Fibroblast of lung (primary cell): ENCODE data around the gene KCNT2. TPM values are rescaled to one million over a fixed set of nuclear protein-coding genes. Genes with fewer than 3 reads are reported as not detected.

ENCODE experiments used
- DNase-seq, 2 donors: peaks; one replicate each; pipeline versions ENCODE4 v3.0.0 to v3.0.0-alpha.2; 2010; ENCODE audit warnings: low read depth in 2 of 2
- H2AFZ ChIP-seq: 2 replicates; pipeline ENCODE4 v1.5.1; 2012; ENCODE audit warnings: low read length, control low read depth, inconsistent platforms
- H3K27ac ChIP-seq: 2 replicates; pipeline ENCODE4 v1.5.1; 2011; ENCODE audit warnings: low read length, control low read depth; ENCODE audit not compliant: insufficient read depth
- H3K27me3 ChIP-seq: 2 replicates; pipeline ENCODE4 v1.5.1; 2011; ENCODE audit warnings: mild to moderate bottlenecking, low read length; ENCODE audit not compliant: control insufficient read depth, insufficient read depth
- H3K36me3 ChIP-seq: 2 replicates; pipeline ENCODE4 v1.5.1; 2011; ENCODE audit warnings: low read length; ENCODE audit not compliant: control insufficient read depth, insufficient read depth
- H3K4me1 ChIP-seq: 2 replicates; pipeline ENCODE4 v1.5.1; 2011; ENCODE audit warnings: low read length; ENCODE audit not compliant: control insufficient read depth, insufficient read depth; ENCODE audit errors: extremely low read depth
- H3K4me2 ChIP-seq: 2 replicates; pipeline ENCODE4 v1.5.1; 2011; ENCODE audit warnings: low read length, control low read depth; ENCODE audit not compliant: insufficient read depth; ENCODE audit errors: extremely low read depth
- H3K4me3 ChIP-seq, 4 experiments: fragments of 200-600 bp in 1 of 4; sonication (generic) in 1 of 4; replicated peaks in 1 of 4; 2 replicates each; pipeline ENCODE4 v1.5.1; 2011 to 2016; ENCODE audit warnings: low read length in 4 of 4, low read depth in 3 of 4, mild to moderate bottlenecking in 3 of 4, control low read depth in 2 of 4, inconsistent platforms in 1 of 4, mixed read lengths in 1 of 4; ENCODE audit not compliant: insufficient read depth in 1 of 4; ENCODE audit errors: control extremely low read depth in 1 of 4
- H3K79me2 ChIP-seq: 2 replicates; pipeline ENCODE4 v1.5.1; 2012; ENCODE audit warnings: mild to moderate bottlenecking, low read length, inconsistent platforms; ENCODE audit not compliant: control insufficient read depth, insufficient read depth
- H3K9ac ChIP-seq: 2 replicates; pipeline ENCODE4 v1.5.1; 2011; ENCODE audit warnings: mild to moderate bottlenecking, low read length, control low read depth; ENCODE audit not compliant: insufficient read depth
- H3K9me3 ChIP-seq: 2 replicates; pipeline ENCODE4 v1.5.1; 2012; ENCODE audit warnings: low read depth, low read length; ENCODE audit not compliant: control insufficient read depth, insufficient read depth
- H4K20me1 ChIP-seq: 2 replicates; pipeline ENCODE4 v1.5.1; 2011; ENCODE audit warnings: low read length; ENCODE audit not compliant: control insufficient read depth, insufficient read depth; ENCODE audit errors: extremely low read depth
- EZH2 ChIP-seq: IDR thresholded peaks from 2 replicates; pipeline ENCODE4 v1.5.1; 2012; ENCODE audit warnings: low read length, control low read depth, mild to moderate bottlenecking; ENCODE audit errors: missing control alignments
- polyA plus RNA-seq, 2 donors: library from polyadenylated mRNA; depleted of rRNA in 1 of 2; stranded (reverse) in 1 of 2; unstranded in 1 of 2; fragments of >200 nt; gene quantifications; 2 replicates each; pipeline ENCODE4 v1.2.1, GENCODE V29; 2011 to 2012; ENCODE audit warnings: missing spikeins in 1 of 2
- total RNA-seq: library from RNA; depleted of rRNA; stranded (reverse); fragments of >200 nt; gene quantifications from 2 replicates; pipeline ENCODE4 v1.2.1, GENCODE V29; 2014
- TF ChIP-seq, protein P1 (sequence below), 2 donors: IDR thresholded peaks in 1 of 2; conservative IDR thresholded peaks in 1 of 2; 1 replicate in 1 of 2; 2 replicates in 1 of 2; pipeline ENCODE4 v1.5.1; 2011 to 2012; ENCODE audit warnings: low read length in 2 of 2, control low read depth in 1 of 2, inconsistent platforms in 1 of 2, low read depth in 1 of 2, mild to moderate bottlenecking in 1 of 2

The KCNT2 gene
- total and polyA plus RNA-seq, 2 donors (not counting 1 experiment from before 2014, with no cell fraction given), result 0.96 to 8.1 TPM

DNA sequence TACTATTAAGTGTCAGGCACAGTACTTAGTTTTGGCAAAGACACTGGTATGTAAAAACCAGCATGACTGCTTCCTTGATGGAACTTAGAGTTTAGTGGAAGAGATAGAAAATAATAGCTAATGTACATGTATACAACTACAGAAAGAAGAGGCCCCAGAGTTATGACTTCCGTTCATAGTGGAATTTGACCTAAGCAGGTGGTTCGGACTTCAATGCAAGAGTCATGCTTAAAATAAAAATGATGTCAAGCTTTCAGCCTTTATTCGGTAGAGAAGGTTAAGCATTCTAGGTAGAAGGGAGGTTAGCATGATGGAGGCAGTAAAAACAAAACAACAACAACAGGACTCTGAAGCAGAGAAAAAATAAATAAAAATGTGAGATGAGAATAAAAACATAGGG, 165.9 kb downstream of the KCNT2 start:
- H3K36me3 ChIP-seq, result no peaks in the 10 kb centered on the region
- no peak overlapping the region for H3K4me3 ChIP-seq
- DNase-seq, result no peak
- H3K4me2 ChIP-seq, result no peak overlapping the region
- no peaks in the 10 kb centered on the region for H3K27me3 ChIP-seq
- no peak overlapping the region for H2AFZ ChIP-seq
- H3K9ac ChIP-seq, result no peak overlapping the region
- no peak for TF ChIP-seq EZH2
- TF ChIP-seq, protein P1, sequence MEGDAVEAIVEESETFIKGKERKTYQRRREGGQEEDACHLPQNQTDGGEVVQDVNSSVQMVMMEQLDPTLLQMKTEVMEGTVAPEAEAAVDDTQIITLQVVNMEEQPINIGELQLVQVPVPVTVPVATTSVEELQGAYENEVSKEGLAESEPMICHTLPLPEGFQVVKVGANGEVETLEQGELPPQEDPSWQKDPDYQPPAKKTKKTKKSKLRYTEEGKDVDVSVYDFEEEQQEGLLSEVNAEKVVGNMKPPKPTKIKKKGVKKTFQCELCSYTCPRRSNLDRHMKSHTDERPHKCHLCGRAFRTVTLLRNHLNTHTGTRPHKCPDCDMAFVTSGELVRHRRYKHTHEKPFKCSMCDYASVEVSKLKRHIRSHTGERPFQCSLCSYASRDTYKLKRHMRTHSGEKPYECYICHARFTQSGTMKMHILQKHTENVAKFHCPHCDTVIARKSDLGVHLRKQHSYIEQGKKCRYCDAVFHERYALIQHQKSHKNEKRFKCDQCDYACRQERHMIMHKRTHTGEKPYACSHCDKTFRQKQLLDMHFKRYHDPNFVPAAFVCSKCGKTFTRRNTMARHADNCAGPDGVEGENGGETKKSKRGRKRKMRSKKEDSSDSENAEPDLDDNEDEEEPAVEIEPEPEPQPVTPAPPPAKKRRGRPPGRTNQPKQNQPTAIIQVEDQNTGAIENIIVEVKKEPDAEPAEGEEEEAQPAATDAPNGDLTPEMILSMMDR (conservative IDR thresholded peaks at IDR 0.05 in 1 of 2, IDR thresholded peaks at IDR 0.05 in 1 of 2; ENCODE audit: low read depth in 1 of 2, low read length in 2 of 2), result no peak
- no peaks in the 10 kb centered on the region for H3K4me1 ChIP-seq
- no peaks in the 10 kb centered on the region for H3K79me2 ChIP-seq
- no peaks in the 10 kb centered on the region for H3K9me3 ChIP-seq
- no peaks in the 10 kb centered on the region for H4K20me1 ChIP-seq
- no peak overlapping the region for H3K27ac ChIP-seq

DNA sequence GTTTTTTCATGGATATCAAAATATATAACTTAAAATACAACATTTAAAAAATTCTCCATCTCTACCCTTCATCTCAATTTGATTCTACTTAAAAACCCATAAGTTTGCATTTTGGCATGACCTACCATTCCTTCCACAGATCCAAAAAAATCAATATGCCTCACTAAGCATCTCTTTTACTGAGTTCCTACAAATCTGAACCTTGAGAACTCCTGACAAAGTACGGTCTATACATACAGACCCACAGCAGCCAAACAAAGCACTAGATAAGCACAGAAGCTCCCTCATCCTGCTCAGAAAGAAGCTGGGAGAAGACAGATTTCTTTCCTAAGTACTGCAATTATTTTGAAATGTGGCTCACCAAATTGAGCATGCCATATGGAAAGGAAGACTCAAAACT, 167.5 kb downstream of the KCNT2 start:
- Histone ChIP-seq H4K20me1 (no peaks in the 10 kb centered on the region), H2AFZ (no peak overlapping the region), H3K4me3 (no peak overlapping the region), H3K9ac (no peak overlapping the region), H3K27ac (no peak overlapping the region), H3K9me3 (no peaks in the 10 kb centered on the region), H3K36me3 (no peaks in the 10 kb centered on the region), H3K4me2 (no peak overlapping the region), H3K27me3 (no peaks in the 10 kb centered on the region), H3K4me1 (no peaks in the 10 kb centered on the region), H3K79me2 (no peaks in the 10 kb centered on the region)
- TF ChIP-seq, protein P1 (conservative IDR thresholded peaks at IDR 0.05 in 1 of 2, IDR thresholded peaks at IDR 0.05 in 1 of 2; ENCODE audit: low read depth in 1 of 2, low read length in 2 of 2), result no peak
- no peak for TF ChIP-seq EZH2
- no peak for DNase-seq

DNA sequence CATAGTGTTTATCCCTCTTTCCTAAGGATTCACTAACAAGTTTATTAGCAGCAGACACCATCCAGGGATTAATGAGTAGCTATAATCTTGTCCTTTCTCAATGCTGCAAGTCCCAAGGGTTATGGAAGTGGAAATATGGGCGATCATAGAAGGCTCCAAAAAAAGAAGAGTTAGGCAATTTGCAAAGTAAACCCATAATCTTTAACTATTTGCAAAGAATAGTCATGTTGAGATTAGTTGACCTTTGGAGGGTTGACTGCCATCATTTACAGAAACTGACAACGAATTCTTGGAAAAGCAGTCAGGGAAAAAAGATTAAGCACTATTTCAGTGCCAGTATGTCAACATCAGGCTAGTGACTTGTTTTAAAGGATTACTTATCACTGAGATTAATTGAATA, 169.9 kb downstream of the KCNT2 start:
- Histone ChIP-seq H3K9ac (no peak overlapping the region), H3K27me3 (no peaks in the 10 kb centered on the region), H3K79me2 (no peaks in the 10 kb centered on the region), H3K36me3 (no peaks in the 10 kb centered on the region), H3K4me2 (no peak overlapping the region), H2AFZ (peak overlapping the region; percentile 36), H3K4me1 (no peaks in the 10 kb centered on the region), H3K9me3 (no peaks in the 10 kb centered on the region), H3K27ac (no peak overlapping the region), H3K4me3 (no peak overlapping the region), H4K20me1 (no peaks in the 10 kb centered on the region)
- TF ChIP-seq EZH2, result no peak
- TF ChIP-seq, protein P1 (conservative IDR thresholded peaks at IDR 0.05 in 1 of 2, IDR thresholded peaks at IDR 0.05 in 1 of 2; ENCODE audit: low read depth in 1 of 2, low read length in 2 of 2), result no peak
- peak; percentile 13 to 32 for DNase-seq
